GM23338 (cell line): ENCODE results near the gene OR8D4. TPM values are rescaled to one million over a fixed set of nuclear protein-coding genes. Genes with fewer than 3 reads are reported as not detected.
"Not testable (repeated sequence)": the region's sequence is repeated elsewhere in the genome, so short reads cannot be mapped to it uniquely, and the experiment has no call there.

ENCODE experiments used
- ATAC-seq: fragments of 200-7000 bp; cut with Tn5 transposase; 3 replicates; pipeline ENCODE4 v1.9.1; 2020
- DNase-seq: peaks from one replicate; pipeline ENCODE4 v3.0.0-alpha.2; 2015; ENCODE audit warnings: low spot score
- H2AFZ ChIP-seq: fragments of 200-600 bp; sonication (generic); 2 replicates; pipeline ENCODE4 v1.8.0; 2016; ENCODE audit warnings: antibody characterized with exemption, mild to moderate bottlenecking, moderate library complexity
- H3F3A ChIP-seq: fragments of 200-600 bp; sonication (generic); replicated peaks from 2 replicates; pipeline ENCODE4 v1.8.0; 2017; ENCODE audit warnings: antibody characterized with exemption, mixed run types, low read depth
- H3K27ac ChIP-seq: fragments of 200-600 bp; sonication (generic); 2 replicates; pipeline ENCODE4 v1.6.1; 2016; ENCODE audit warnings: low read depth
- H3K27me3 ChIP-seq: fragments of 200-600 bp; sonication (generic); 2 replicates; pipeline ENCODE4 v1.8.0; 2016; ENCODE audit warnings: mild to moderate bottlenecking, mixed run types, moderate library complexity; ENCODE audit not compliant: insufficient read depth
- H3K36me3 ChIP-seq: fragments of 200-600 bp; sonication (generic); 2 replicates; pipeline ENCODE4 v1.8.0; 2016; ENCODE audit warnings: mild to moderate bottlenecking; ENCODE audit not compliant: insufficient read depth
- H3K4me1 ChIP-seq: fragments of 200-600 bp; sonication (generic); 2 replicates; pipeline ENCODE4 v1.8.0; 2016; ENCODE audit warnings: mild to moderate bottlenecking, moderate library complexity; ENCODE audit not compliant: insufficient read depth
- H3K4me2 ChIP-seq: fragments of 200-600 bp; sonication (generic); 2 replicates; pipeline ENCODE4 v1.7.1; 2017; ENCODE audit warnings: mixed run types
- H3K4me3 ChIP-seq: fragments of 200-600 bp; sonication (generic); 2 replicates; pipeline ENCODE4 v1.6.1; 2016; ENCODE audit warnings: mixed run types
- H3K79me2 ChIP-seq: fragments of 200-600 bp; sonication (generic); replicated peaks from 2 replicates; pipeline ENCODE4 v1.8.0; 2017; ENCODE audit warnings: mild to moderate bottlenecking; ENCODE audit not compliant: insufficient read depth
- H3K9me2 ChIP-seq: fragments of 200-600 bp; sonication (generic); 2 replicates; pipeline ENCODE4 v1.8.0; 2017; ENCODE audit not compliant: insufficient read depth
- H4K20me1 ChIP-seq: fragments of 200-600 bp; sonication (generic); replicated peaks from 2 replicates; pipeline ENCODE4 v1.8.0; 2017; ENCODE audit warnings: mild to moderate bottlenecking; ENCODE audit not compliant: insufficient read depth
- H3K27ac Mint-ChIP-seq: 2 replicates; pipeline ENCODE4 v1.8.0; 2020; ENCODE audit warnings: inconsistent platforms, mild to moderate bottlenecking, moderate library complexity, mixed read lengths
- H3K27me3 Mint-ChIP-seq: 3 replicates; pipeline ENCODE4 v1.8.0; 2022; ENCODE audit warnings: low read depth, mild to moderate bottlenecking, moderate library complexity, mixed read lengths, inconsistent platforms; ENCODE audit not compliant: insufficient read depth, poor library complexity
- H3K36me3 Mint-ChIP-seq: 3 replicates; pipeline ENCODE4 v1.8.0; 2021; ENCODE audit warnings: low read depth, mild to moderate bottlenecking, inconsistent platforms, moderate library complexity, mixed read lengths
- H3K4me1 Mint-ChIP-seq: 3 replicates; pipeline ENCODE4 v1.8.0; 2020; ENCODE audit warnings: mild to moderate bottlenecking, inconsistent platforms, mixed read lengths
- H3K4me3 Mint-ChIP-seq: 3 replicates; pipeline ENCODE4 v1.8.0; 2021; ENCODE audit warnings: moderate library complexity, mild to moderate bottlenecking, inconsistent platforms, mixed read lengths
- H3K9me3 Mint-ChIP-seq: 3 replicates; pipeline ENCODE4 v1.8.0; 2020; ENCODE audit warnings: moderate library complexity, mild to moderate bottlenecking, inconsistent platforms, mixed read lengths
- CREB1 ChIP-seq: fragments of 250-450 bp; sonication (Bioruptor Pico); IDR thresholded peaks from 2 replicates; pipeline ENCODE4 v1.5.0; 2020; ENCODE audit warnings: low read depth, mild to moderate bottlenecking, moderate library complexity
- EZH2phosphoT487 ChIP-seq: fragments of 200-600 bp; sonication (generic); IDR thresholded peaks from one replicate; pipeline ENCODE4 v1.8.1; 2018; ENCODE audit warnings: antibody characterized with exemption; ENCODE audit not compliant: unreplicated experiment
- JUNB ChIP-seq: IDR thresholded peaks from one replicate; pipeline ENCODE4 v1.6.1; 2016; ENCODE audit warnings: antibody characterized with exemption; ENCODE audit not compliant: unreplicated experiment
- NANOG ChIP-seq: IDR thresholded peaks from 2 replicates; pipeline ENCODE4 v1.6.1; 2016; ENCODE audit warnings: antibody characterized with exemption, borderline replicate concordance
- ZNF331 ChIP-seq: fragments of 250-450 bp; sonication (Bioruptor Pico); IDR thresholded peaks from 2 replicates; pipeline ENCODE4 v1.5.0; 2020; ENCODE audit warnings: low read depth, mild to moderate bottlenecking, moderate library complexity
- polyA plus RNA-seq: library from polyadenylated mRNA; unstranded; fragments of >200 nt; fragmentation: Nextera tagmentation; extraction: Ambion mirVana; gene quantifications from 2 replicates; pipeline ENCODE4 v1.2.1, GENCODE V29; 2016
- total RNA-seq: library from RNA; depleted of rRNA; stranded (reverse); fragments of >200 nt; shearing (Covaris generic); gene quantifications from 2 replicates; pipeline ENCODE4 v1.2.3, GENCODE V29; 2014
- TF ChIP-seq, protein P1 (sequence below), 2 experiments: fragments of 200-600 bp in 1 of 2; sonication (generic) in 1 of 2; conservative IDR thresholded peaks; 2 replicates each; pipeline versions ENCODE4 v1.5.1 to v1.6.1; 2016 to 2017; ENCODE audit warnings: antibody characterized with exemption in 2 of 2, low read depth in 2 of 2, mild to moderate bottlenecking in 2 of 2, moderate library complexity in 1 of 2
- TF ChIP-seq, protein P2 (sequence below): fragments of 250-450 bp; sonication (Bioruptor Pico); IDR thresholded peaks from 2 replicates; pipeline ENCODE4 v1.5.0; 2020; ENCODE audit warnings: mild to moderate bottlenecking, moderate library complexity
- TF ChIP-seq, protein P3 (sequence below): IDR thresholded peaks from one replicate; pipeline ENCODE4 v1.6.1; 2018; ENCODE audit warnings: antibody characterized with exemption; ENCODE audit not compliant: unreplicated experiment
- TF ChIP-seq, protein P4 (sequence below): IDR thresholded peaks from 2 replicates; pipeline ENCODE4 v1.6.1; 2016; ENCODE audit warnings: antibody characterized with exemption

OR8D4 gene
- total and polyA plus RNA-seq, 2 experiments from 2014 or later, result 0.14 TPM; not detected in 1

DNA sequence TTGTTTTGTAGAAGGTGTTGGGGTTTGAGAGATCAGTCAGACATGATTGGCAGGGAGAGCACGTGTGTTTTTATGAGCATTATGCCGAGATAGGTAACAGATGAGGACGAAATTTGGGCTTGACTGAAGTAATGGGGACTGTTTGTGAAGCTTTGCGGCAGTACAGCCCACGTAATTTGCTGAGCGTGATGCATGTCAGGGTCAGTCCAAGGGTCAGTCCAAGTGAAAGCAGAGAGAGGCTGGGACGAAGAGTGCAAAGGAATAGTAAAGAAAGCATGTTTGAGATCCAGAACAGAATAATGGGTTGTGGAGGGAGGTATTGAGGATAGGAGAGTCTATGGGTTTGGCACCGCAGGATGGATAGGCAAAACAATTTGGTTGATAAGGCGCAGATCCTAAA lies 34.2 kb upstream of the OR8D4 start:
- not testable (repeated sequence) for ATAC-seq, H3K27ac ChIP-seq, H3K9me2 ChIP-seq, H3K79me2 ChIP-seq, H4K20me1 ChIP-seq, H3K27me3 Mint-ChIP-seq, H3K27ac Mint-ChIP-seq, DNase-seq, H3K36me3 ChIP-seq, H3K4me1 Mint-ChIP-seq, H3K4me3 Mint-ChIP-seq, H3K4me3 ChIP-seq, H3K9me3 Mint-ChIP-seq, H3K4me2 ChIP-seq, H3K36me3 Mint-ChIP-seq, H2AFZ ChIP-seq, H3F3A ChIP-seq, H3K27me3 ChIP-seq
- H3K4me1 ChIP-seq, result peaks cover 21% of the 10 kb centered on the region

DNA sequence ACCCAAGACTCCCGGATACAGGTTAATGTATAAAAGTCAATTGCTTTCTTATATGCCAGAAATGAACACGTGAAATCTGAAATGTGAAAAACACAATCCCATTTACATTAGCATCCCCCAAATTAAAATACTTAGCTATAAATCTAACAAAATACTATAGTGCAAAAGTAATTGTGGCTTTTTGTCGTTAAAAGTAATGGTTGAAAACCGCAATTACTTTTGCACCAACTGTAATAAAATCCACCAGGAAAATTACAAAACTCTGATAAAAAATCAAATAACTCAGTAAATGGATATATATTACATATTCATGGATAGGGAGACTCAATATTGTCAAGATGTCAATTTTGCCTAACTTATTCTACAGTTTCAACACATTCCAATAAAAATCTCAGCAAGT lies 21.1 kb upstream of the OR8D4 start:
- H3K36me3 Mint-ChIP-seq, result peaks cover 7% of the 10 kb centered on the region; the same call in 2 of the 3 replicates
- Histone ChIP-seq H2AFZ (no peak overlapping the region), H4K20me1 (no peaks in the 10 kb centered on the region), H3K36me3 (no peaks in the 10 kb centered on the region), H3K9me2 (peaks cover 16% of the 10 kb centered on the region), H3K4me1 (no peaks in the 10 kb centered on the region), H3F3A (no peaks in the 10 kb centered on the region), H3K79me2 (no peaks in the 10 kb centered on the region), H3K4me3 (no peak overlapping the region), H3K27me3 (no peaks in the 10 kb centered on the region), H3K4me2 (no peak overlapping the region), H3K27ac (no peak overlapping the region)
- no peak overlapping the region for H3K4me3 Mint-ChIP-seq
- TF ChIP-seq CREB1 (CRISPR knock-in tag) (no peak), NANOG (no peak), ZNF331 (CRISPR knock-in tag) (no peak), JUNB (no peak), EZH2phosphoT487 (no peak)
- TF ChIP-seq, protein P1, sequence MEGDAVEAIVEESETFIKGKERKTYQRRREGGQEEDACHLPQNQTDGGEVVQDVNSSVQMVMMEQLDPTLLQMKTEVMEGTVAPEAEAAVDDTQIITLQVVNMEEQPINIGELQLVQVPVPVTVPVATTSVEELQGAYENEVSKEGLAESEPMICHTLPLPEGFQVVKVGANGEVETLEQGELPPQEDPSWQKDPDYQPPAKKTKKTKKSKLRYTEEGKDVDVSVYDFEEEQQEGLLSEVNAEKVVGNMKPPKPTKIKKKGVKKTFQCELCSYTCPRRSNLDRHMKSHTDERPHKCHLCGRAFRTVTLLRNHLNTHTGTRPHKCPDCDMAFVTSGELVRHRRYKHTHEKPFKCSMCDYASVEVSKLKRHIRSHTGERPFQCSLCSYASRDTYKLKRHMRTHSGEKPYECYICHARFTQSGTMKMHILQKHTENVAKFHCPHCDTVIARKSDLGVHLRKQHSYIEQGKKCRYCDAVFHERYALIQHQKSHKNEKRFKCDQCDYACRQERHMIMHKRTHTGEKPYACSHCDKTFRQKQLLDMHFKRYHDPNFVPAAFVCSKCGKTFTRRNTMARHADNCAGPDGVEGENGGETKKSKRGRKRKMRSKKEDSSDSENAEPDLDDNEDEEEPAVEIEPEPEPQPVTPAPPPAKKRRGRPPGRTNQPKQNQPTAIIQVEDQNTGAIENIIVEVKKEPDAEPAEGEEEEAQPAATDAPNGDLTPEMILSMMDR (conservative IDR thresholded peaks at IDR 0.05; ENCODE audit: low read depth in 2 of 2), result no peak
- TF ChIP-seq, protein P2, sequence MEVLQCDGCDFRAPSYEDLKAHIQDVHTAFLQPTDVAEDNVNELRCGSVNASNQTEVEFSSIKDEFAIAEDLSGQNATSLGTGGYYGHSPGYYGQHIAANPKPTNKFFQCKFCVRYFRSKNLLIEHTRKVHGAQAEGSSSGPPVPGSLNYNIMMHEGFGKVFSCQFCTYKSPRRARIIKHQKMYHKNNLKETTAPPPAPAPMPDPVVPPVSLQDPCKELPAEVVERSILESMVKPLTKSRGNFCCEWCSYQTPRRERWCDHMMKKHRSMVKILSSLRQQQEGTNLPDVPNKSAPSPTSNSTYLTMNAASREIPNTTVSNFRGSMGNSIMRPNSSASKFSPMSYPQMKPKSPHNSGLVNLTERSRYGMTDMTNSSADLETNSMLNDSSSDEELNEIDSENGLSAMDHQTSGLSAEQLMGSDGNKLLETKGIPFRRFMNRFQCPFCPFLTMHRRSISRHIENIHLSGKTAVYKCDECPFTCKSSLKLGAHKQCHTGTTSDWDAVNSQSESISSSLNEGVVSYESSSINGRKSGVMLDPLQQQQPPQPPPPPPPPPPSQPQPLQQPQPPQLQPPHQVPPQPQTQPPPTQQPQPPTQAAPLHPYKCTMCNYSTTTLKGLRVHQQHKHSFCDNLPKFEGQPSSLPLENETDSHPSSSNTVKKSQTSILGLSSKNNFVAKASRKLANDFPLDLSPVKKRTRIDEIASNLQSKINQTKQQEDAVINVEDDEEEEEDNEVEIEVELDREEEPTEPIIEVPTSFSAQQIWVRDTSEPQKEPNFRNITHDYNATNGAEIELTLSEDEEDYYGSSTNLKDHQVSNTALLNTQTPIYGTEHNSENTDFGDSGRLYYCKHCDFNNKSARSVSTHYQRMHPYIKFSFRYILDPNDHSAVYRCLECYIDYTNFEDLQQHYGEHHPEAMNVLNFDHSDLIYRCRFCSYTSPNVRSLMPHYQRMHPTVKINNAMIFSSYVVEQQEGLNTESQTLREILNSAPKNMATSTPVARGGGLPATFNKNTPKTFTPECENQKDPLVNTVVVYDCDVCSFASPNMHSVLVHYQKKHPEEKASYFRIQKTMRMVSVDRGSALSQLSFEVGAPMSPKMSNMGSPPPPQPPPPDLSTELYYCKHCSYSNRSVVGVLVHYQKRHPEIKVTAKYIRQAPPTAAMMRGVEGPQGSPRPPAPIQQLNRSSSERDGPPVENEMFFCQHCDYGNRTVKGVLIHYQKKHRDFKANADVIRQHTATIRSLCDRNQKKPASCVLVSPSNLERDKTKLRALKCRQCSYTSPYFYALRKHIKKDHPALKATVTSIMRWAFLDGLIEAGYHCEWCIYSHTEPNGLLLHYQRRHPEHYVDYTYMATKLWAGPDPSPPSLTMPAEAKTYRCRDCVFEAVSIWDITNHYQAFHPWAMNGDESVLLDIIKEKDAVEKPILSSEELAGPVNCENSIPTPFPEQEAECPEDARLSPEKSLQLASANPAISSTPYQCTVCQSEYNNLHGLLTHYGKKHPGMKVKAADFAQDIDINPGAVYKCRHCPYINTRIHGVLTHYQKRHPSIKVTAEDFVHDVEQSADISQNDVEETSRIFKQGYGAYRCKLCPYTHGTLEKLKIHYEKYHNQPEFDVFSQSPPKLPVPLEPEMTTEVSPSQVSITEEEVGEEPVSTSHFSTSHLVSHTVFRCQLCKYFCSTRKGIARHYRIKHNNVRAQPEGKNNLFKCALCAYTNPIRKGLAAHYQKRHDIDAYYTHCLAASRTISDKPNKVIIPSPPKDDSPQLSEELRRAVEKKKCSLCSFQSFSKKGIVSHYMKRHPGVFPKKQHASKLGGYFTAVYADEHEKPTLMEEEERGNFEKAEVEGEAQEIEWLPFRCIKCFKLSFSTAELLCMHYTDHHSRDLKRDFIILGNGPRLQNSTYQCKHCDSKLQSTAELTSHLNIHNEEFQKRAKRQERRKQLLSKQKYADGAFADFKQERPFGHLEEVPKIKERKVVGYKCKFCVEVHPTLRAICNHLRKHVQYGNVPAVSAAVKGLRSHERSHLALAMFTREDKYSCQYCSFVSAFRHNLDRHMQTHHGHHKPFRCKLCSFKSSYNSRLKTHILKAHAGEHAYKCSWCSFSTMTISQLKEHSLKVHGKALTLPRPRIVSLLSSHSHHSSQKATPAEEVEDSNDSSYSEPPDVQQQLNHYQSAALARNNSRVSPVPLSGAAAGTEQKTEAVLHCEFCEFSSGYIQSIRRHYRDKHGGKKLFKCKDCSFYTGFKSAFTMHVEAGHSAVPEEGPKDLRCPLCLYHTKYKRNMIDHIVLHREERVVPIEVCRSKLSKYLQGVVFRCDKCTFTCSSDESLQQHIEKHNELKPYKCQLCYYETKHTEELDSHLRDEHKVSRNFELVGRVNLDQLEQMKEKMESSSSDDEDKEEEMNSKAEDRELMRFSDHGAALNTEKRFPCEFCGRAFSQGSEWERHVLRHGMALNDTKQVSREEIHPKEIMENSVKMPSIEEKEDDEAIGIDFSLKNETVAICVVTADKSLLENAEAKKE (CRISPR knock-in tag), result no peak
- TF ChIP-seq, protein P3, sequence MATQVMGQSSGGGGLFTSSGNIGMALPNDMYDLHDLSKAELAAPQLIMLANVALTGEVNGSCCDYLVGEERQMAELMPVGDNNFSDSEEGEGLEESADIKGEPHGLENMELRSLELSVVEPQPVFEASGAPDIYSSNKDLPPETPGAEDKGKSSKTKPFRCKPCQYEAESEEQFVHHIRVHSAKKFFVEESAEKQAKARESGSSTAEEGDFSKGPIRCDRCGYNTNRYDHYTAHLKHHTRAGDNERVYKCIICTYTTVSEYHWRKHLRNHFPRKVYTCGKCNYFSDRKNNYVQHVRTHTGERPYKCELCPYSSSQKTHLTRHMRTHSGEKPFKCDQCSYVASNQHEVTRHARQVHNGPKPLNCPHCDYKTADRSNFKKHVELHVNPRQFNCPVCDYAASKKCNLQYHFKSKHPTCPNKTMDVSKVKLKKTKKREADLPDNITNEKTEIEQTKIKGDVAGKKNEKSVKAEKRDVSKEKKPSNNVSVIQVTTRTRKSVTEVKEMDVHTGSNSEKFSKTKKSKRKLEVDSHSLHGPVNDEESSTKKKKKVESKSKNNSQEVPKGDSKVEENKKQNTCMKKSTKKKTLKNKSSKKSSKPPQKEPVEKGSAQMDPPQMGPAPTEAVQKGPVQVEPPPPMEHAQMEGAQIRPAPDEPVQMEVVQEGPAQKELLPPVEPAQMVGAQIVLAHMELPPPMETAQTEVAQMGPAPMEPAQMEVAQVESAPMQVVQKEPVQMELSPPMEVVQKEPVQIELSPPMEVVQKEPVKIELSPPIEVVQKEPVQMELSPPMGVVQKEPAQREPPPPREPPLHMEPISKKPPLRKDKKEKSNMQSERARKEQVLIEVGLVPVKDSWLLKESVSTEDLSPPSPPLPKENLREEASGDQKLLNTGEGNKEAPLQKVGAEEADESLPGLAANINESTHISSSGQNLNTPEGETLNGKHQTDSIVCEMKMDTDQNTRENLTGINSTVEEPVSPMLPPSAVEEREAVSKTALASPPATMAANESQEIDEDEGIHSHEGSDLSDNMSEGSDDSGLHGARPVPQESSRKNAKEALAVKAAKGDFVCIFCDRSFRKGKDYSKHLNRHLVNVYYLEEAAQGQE, result no peak
- TF ChIP-seq, protein P4, sequence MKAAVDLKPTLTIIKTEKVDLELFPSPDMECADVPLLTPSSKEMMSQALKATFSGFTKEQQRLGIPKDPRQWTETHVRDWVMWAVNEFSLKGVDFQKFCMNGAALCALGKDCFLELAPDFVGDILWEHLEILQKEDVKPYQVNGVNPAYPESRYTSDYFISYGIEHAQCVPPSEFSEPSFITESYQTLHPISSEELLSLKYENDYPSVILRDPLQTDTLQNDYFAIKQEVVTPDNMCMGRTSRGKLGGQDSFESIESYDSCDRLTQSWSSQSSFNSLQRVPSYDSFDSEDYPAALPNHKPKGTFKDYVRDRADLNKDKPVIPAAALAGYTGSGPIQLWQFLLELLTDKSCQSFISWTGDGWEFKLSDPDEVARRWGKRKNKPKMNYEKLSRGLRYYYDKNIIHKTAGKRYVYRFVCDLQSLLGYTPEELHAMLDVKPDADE, result no peak
- no peak overlapping the region for H3K27ac Mint-ChIP-seq
- DNase-seq (no peak), ATAC-seq (no peak)
- H3K4me1 Mint-ChIP-seq, result no peaks in the 10 kb centered on the region
- H3K27me3 Mint-ChIP-seq, result no peaks in the 10 kb centered on the region
- peaks cover 6% of the 10 kb centered on the region; the same call in 2 of the 3 replicates for H3K9me3 Mint-ChIP-seq
